PC-3 (cell line): ENCODE data around the gene TARS3.

Source experiments
- CTCF ChIP-seq: fragments of 300-600 bp; sonication (generic); conservative IDR thresholded peaks from 2 replicates; pipeline ENCODE4 v1.5.1; 2017; ENCODE audit warnings: antibody characterized with exemption, low read depth, mild to moderate bottlenecking, low read length
- EZH2 ChIP-seq: fragments of 300-600 bp; sonication (generic); IDR thresholded peaks from one replicate; pipeline ENCODE4 v1.6.1; 2017; ENCODE audit warnings: antibody characterized with exemption, mild to moderate bottlenecking, low read length; ENCODE audit not compliant: unreplicated experiment
- EZH2phosphoT487 ChIP-seq: fragments of 300-600 bp; sonication (generic); IDR thresholded peaks from 2 replicates; pipeline ENCODE4 v1.6.1; 2018; ENCODE audit warnings: mild to moderate bottlenecking, antibody characterized with exemption, low read length, borderline replicate concordance

GRCh38 chr15:101652786-101653430, 71.4 kb downstream of the TARS3 start:
- TF ChIP-seq EZH2phosphoT487 (no peak), EZH2 (no peak), CTCF (no peak)
